Left lung (tissue), 10 donors: Measurements from ENCODE around the gene JPH4. TPM values are rescaled to one million over a fixed set of nuclear protein-coding genes. Genes with fewer than 3 reads are reported as not detected.

ENCODE experiments used
- ATAC-seq: fragments of 200-7000 bp; cut with Tn5 transposase; one replicate; pipeline ENCODE4 v1.9.1; 2020; ENCODE audit warnings: moderate library complexity
- DNase-seq, 4 donors: peaks; one replicate each; pipeline ENCODE4 v3.0.0-alpha.2; 2013 to 2020
- H3K27ac ChIP-seq, 2 donors: fragments of 200-600 bp; sonication (generic) in 1 of 2; one replicate each; pipeline versions ENCODE4 v1.5.0 to v1.8.0; 2020 to 2021
- H3K27me3 ChIP-seq, 2 donors: fragments of 200-600 bp; sonication (generic) in 1 of 2; one replicate each; pipeline versions ENCODE4 v1.5.0 to v1.8.0; 2020 to 2021
- H3K36me3 ChIP-seq, 2 donors: fragments of 200-600 bp; sonication (generic) in 1 of 2; one replicate each; pipeline versions ENCODE4 v1.5.0 to v1.8.0; 2020 to 2021
- H3K4me1 ChIP-seq, 2 donors: fragments of 200-600 bp; one replicate each; pipeline ENCODE4 v1.8.0; 2021
- H3K4me3 ChIP-seq, 2 donors: fragments of 200-600 bp; sonication (generic) in 1 of 2; one replicate each; pipeline versions ENCODE4 v1.5.0 to v1.8.0; 2020 to 2021; ENCODE audit warnings: mild to moderate bottlenecking in 1 of 2
- H3K9me3 ChIP-seq, 2 donors: fragments of 200-600 bp; sonication (generic) in 1 of 2; one replicate each; pipeline versions ENCODE4 v1.5.0 to v1.8.0; 2020 to 2021
- CTCF ChIP-seq, 2 donors: fragments of 200-600 bp; sonication (generic) in 1 of 2; IDR thresholded peaks; one replicate each; pipeline versions ENCODE4 v1.5.0 to v1.8.0; 2021; ENCODE audit warnings: antibody characterized with exemption in 2 of 2
- intact Hi-C, 2 donors: fragments of 100-400 bp; cut with DNase I; formaldehyde crosslinking; loops; one replicate each; pipeline versions ENCODE4 v1.11.2 to v1.14.2; 2022
- polyA plus RNA-seq, 6 donors: library from polyadenylated mRNA; unstranded; fragments of 120-200 nt; gene quantifications; one replicate each; pipeline ENCODE4 v1.2.1, GENCODE V29; 2013; ENCODE audit not compliant: insufficient read length in 6 of 6
- total RNA-seq, 2 donors: library from RNA; stranded (reverse); fragmentation: NEBNext Ultra II Directional; extraction: Animal tissue kit (Norgen Biotek cat#: 25700); gene quantifications; one replicate each; pipeline ENCODE4 v1.2.1, GENCODE V29; 2021
- donor health status: DM: no; HTN: yes; CAD: no.
- donor health status: DM: no; HTN: no; CAD: no.

Gene JPH4
- total and polyA plus RNA-seq, 8 donors: 0.84 to 1.3 (median 1.0) TPM

DNA sequence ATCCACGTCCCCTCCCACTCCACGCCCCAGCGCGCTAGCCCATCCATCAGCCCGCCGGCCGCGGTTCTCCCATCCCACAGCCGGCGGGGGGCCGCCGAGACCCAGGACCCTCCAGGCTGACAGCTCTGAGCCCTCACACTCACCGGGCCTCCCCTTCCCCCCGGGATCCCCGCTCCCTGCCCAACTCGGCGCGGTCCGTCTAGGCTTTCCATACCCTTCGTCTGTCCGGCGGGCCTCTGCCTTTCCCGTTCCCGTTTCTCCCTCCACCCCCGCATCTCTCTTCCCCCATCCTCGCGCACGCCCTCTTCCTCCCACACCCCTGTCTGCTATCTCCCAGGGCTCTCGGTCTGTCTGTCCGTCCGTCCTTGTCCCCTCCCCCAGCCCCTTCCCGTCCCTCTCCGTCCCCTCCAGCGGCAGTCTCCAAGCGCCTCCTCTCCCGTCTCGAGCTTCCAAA, 27.8 kb downstream of the JPH4 start:
- H3K27ac ChIP-seq: peak overlapping the region in 1 of 2 donors; percentile 63
- peaks cover 8 to 21% of the 10 kb centered on the region in 2 donors for H3K4me1 ChIP-seq
- H3K36me3 ChIP-seq: no peaks in the 10 kb centered on the region
- intact Hi-C loops: no loop called here
- H3K4me3 ChIP-seq: peak overlapping the region; percentile 47 to 75
- DNase-seq (peak in 1 of 4 donors; percentile 86), ATAC-seq (peak; percentile 29)
- peaks cover 0 to 4% of the 10 kb centered on the region in 2 donors for H3K27me3 ChIP-seq
- TF ChIP-seq CTCF (IDR thresholded peaks at IDR 0.05): no peak
- no peaks in the 10 kb centered on the region for H3K9me3 ChIP-seq

DNA sequence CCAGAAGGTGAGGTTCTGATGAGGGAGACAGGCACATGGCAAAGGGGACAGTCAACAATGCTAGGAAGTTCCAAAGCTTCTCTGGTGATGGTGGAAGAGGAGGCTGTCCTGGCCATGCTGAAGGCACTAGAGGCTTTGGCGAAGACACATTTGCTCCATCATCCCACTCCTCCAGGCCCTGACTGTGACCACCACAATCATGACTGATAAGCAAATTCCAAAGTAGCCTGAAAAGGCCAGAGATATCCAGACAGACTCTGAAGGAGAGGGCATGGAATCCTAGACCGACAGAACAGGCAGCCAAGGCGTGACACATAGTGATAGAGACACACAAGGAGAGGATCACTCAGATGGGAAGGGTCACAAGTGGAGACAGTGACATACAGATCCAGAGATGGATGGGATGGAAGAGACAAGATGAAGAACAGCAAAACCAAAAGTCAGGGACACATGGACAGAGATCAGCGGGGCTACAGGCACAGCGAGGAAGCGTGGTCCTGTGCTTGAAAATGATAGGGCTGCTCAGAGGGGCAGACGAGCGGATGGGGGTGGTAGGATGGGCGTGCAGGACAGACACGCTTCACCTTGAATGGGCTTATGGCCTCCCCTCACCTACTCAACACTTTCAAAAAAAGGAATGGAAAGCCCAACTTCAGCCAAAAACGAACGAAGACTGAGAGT, 28.3 kb downstream of the JPH4 start:
- ATAC-seq: no peak
- H3K4me3 ChIP-seq: peak overlapping the region; percentile 47 to 75
- no peaks in the 10 kb centered on the region for H3K9me3 ChIP-seq
- intact Hi-C loops: no loop called here
- peaks cover 3 to 16% of the 10 kb centered on the region in 2 donors for H3K4me1 ChIP-seq
- H3K36me3 ChIP-seq: no peaks in the 10 kb centered on the region
- peaks cover 0 to 4% of the 10 kb centered on the region in 2 donors for H3K27me3 ChIP-seq
- no peak overlapping the region for H3K27ac ChIP-seq
- no peak for DNase-seq
- TF ChIP-seq CTCF (IDR thresholded peaks at IDR 0.05): no peak

- no peak for TF ChIP-seq CTCF (IDR thresholded peaks at IDR 0.05)
- Histone ChIP-seq H3K4me1 (peaks cover 0 to 21% of the 10 kb centered on the region in 2 donors), H3K36me3 (no peaks in the 10 kb centered on the region), H3K9me3 (no peaks in the 10 kb centered on the region), H3K4me3 (no peak overlapping the region), H3K27me3 (peaks cover 0 to 4% of the 10 kb centered on the region in 2 donors), H3K27ac (no peak overlapping the region)
- intact Hi-C loops: no loop called here
- DNase-seq (no peak), ATAC-seq (no peak)
Observed at GRCh38 chr14:23548351-23549318, 30.0 kb downstream of the JPH4 start.

GRCh38 chr14:23547924-23548323, 30.7 kb downstream of the JPH4 start:
- Histone ChIP-seq H3K27me3 (peaks cover 0 to 4% of the 10 kb centered on the region in 2 donors), H3K9me3 (no peaks in the 10 kb centered on the region), H3K4me3 (no peak overlapping the region), H3K4me1 (peaks cover 0 to 21% of the 10 kb centered on the region in 2 donors), H3K36me3 (no peaks in the 10 kb centered on the region), H3K27ac (no peak overlapping the region)
- no peak for TF ChIP-seq CTCF (IDR thresholded peaks at IDR 0.05)
- no peak for DNase-seq
- intact Hi-C loops: no loop called here
- ATAC-seq: no peak
